NT2/D1 (cell line): Measurements from ENCODE around the gene CXCL16.

Experiments used
- SUZ12 ChIP-seq: IDR thresholded peaks from 2 replicates; pipeline ENCODE4 v1.6.1; 2011; ENCODE audit not compliant: insufficient read length, insufficient read depth; ENCODE audit errors: extremely low read depth
- YY1 ChIP-seq: IDR thresholded peaks from 2 replicates; pipeline ENCODE4 v1.6.1; 2011; ENCODE audit not compliant: insufficient read length, insufficient read depth
- ZNF274 ChIP-seq: IDR thresholded peaks from 2 replicates; pipeline ENCODE4 v1.6.1; 2011; ENCODE audit warnings: mild to moderate bottlenecking, low read depth, low read length

GRCh38 chr17:4771519-4772234 is 31.9 kb upstream of the CXCL16 start, which contains the start of gene TM4SF5:
- TF ChIP-seq YY1 = no peak
- TF ChIP-seq SUZ12 = no peak
- no peak for TF ChIP-seq ZNF274
